Chondrocyte (in vitro differentiated cells): ENCODE results near the gene GAS2L1. TPM values are rescaled to one million over a fixed set of nuclear protein-coding genes. Genes with fewer than 3 reads are reported as not detected.

ENCODE experiments used
- DNase-seq: peaks from one replicate; pipeline ENCODE4 v3.0.0; 2021; ENCODE audit warnings: mixed read lengths, low spot score
- H3K27ac Mint-ChIP-seq: one replicate; pipeline ENCODE4 v1.8.0; 2021; ENCODE audit warnings: mild to moderate bottlenecking, moderate library complexity, mixed read lengths; ENCODE audit not compliant: unreplicated experiment
- H3K27me3 Mint-ChIP-seq: 2 replicates; pipeline ENCODE4 v1.8.0; 2021; ENCODE audit warnings: low read depth, mixed read lengths
- H3K36me3 Mint-ChIP-seq: 2 replicates; pipeline ENCODE4 v1.8.0; 2021; ENCODE audit warnings: low read depth, mixed read lengths
- H3K4me1 Mint-ChIP-seq: 2 replicates; pipeline ENCODE4 v1.8.0; 2021; ENCODE audit warnings: low read depth, mild to moderate bottlenecking, mixed read lengths
- H3K4me3 Mint-ChIP-seq: one replicate; pipeline ENCODE4 v1.8.0; 2021; ENCODE audit warnings: mild to moderate bottlenecking, moderate library complexity, mixed read lengths; ENCODE audit not compliant: unreplicated experiment
- H3K9me3 Mint-ChIP-seq: 2 replicates; pipeline ENCODE4 v1.8.0; 2021; ENCODE audit warnings: low read depth, mixed read lengths
- CTCF ChIP-seq: fragments of 200-600 bp; sonication (generic); IDR thresholded peaks from 2 replicates; pipeline ENCODE4 v1.5.0; 2021; ENCODE audit warnings: antibody characterized with exemption, mild to moderate bottlenecking, moderate library complexity
- total RNA-seq: library from RNA; stranded (reverse); gene quantifications from 3 replicates; pipeline ENCODE4 v1.2.1, GENCODE V29; 2021

Gene GAS2L1
- total RNA-seq, 1 donor from 2014 or later, result 34.5 TPM

- Mint-ChIP-seq H3K27ac (peak overlapping the region; percentile 100), H3K4me3 (peak overlapping the region; percentile 88), H3K4me1 (peaks cover 43% of the 10 kb centered on the region), H3K27me3 (no peaks in the 10 kb centered on the region), H3K9me3 (no peaks in the 10 kb centered on the region), H3K36me3 (peaks cover 8% of the 10 kb centered on the region)
- DNase-seq, result no peak
- TF ChIP-seq CTCF, result no peak
These were observed 39.6 kb upstream of the GAS2L1 start for GRCh38 chr22:29266564-29267461.

GRCh38 chr22:29267462-29267857, 39.0 kb upstream of the GAS2L1 start:
- peaks cover 50% of the 10 kb centered on the region for H3K4me1 Mint-ChIP-seq
- H3K36me3 Mint-ChIP-seq, result peaks cover 11% of the 10 kb centered on the region
- H3K27me3 Mint-ChIP-seq, result no peaks in the 10 kb centered on the region
- no peak for TF ChIP-seq CTCF
- H3K9me3 Mint-ChIP-seq, result no peaks in the 10 kb centered on the region
- DNase-seq, result no peak
- peak overlapping the region; percentile 88 for H3K4me3 Mint-ChIP-seq
- H3K27ac Mint-ChIP-seq, result peak overlapping the region; percentile 100

- no peaks in the 10 kb centered on the region for H3K27me3 Mint-ChIP-seq
- peak; percentile 97 for DNase-seq
- peak within 1 kb of the TSS; percentile 88 for H3K4me3 Mint-ChIP-seq
- no peaks in the 10 kb centered on the region for H3K9me3 Mint-ChIP-seq
- no peak for TF ChIP-seq CTCF
- H3K4me1 Mint-ChIP-seq, result peaks cover 54% of the 10 kb centered on the region
- peaks cover 13% of the 10 kb centered on the region for H3K36me3 Mint-ChIP-seq
- H3K27ac Mint-ChIP-seq, result peak within 1 kb of the TSS; percentile 100
These were observed 38.5 kb upstream of the GAS2L1 start, which contains the start of the genes EWSR1 and RHBDD3 for GRCh38 chr22:29267858-29268510. TSS of gene EWSR1 (plus strand) at chr22:29268268. CDS start at chr22:29268337, 69 bp downstream. TSS of gene RHBDD3 (minus strand) at chr22:29267981. CDS start at chr22:29265626, 2,355 bp downstream.

- Mint-ChIP-seq H3K4me3 (peak overlapping the region; percentile 88), H3K27me3 (no peaks in the 10 kb centered on the region), H3K4me1 (peaks cover 61% of the 10 kb centered on the region), H3K27ac (peak overlapping the region; percentile 100), H3K36me3 (peaks cover 20% of the 10 kb centered on the region), H3K9me3 (no peaks in the 10 kb centered on the region)
- DNase-seq, result peak; percentile 78
- peak; percentile 9 for TF ChIP-seq CTCF
These were observed 37.8 kb upstream of the GAS2L1 start for GRCh38 chr22:29268511-29269229.

- H3K9me3 Mint-ChIP-seq, result no peaks in the 10 kb centered on the region
- peak overlapping the region; percentile 95 for H3K27ac Mint-ChIP-seq
- peak; percentile 8 for DNase-seq
- H3K4me3 Mint-ChIP-seq, result peak overlapping the region; percentile 88
- no peak for TF ChIP-seq CTCF
- H3K4me1 Mint-ChIP-seq, result peaks cover 63% of the 10 kb centered on the region
- peaks cover 23% of the 10 kb centered on the region for H3K36me3 Mint-ChIP-seq
- no peaks in the 10 kb centered on the region for H3K27me3 Mint-ChIP-seq
These were observed 37.2 kb upstream of the GAS2L1 start for GRCh38 chr22:29269230-29269604.
